CD14-positive monocyte (primary cell): Measurements from ENCODE around the gene CLEC1A. TPM values are rescaled to one million over a fixed set of nuclear protein-coding genes. Genes with fewer than 3 reads are reported as not detected.

Experiments
- DNase-seq, 3 donors: peaks; one replicate each; pipeline ENCODE4 v3.0.0-alpha.2; 2011 to 2022
- H2AFZ ChIP-seq: 2 replicates; pipeline ENCODE4 v1.6.0; 2012; ENCODE audit warnings: mild to moderate bottlenecking, low read depth, low read length, inconsistent platforms; ENCODE audit not compliant: insufficient read depth, poor library complexity, severe bottlenecking
- H3K27ac ChIP-seq, 2 donors: 1 replicate in 1 of 2; 2 replicates in 1 of 2; pipeline ENCODE4 v1.5.1; 2012 to 2013; ENCODE audit warnings: low read length in 2 of 2, control low read depth in 1 of 2, inconsistent platforms in 1 of 2, low read depth in 1 of 2, mild to moderate bottlenecking in 1 of 2
- H3K27me3 ChIP-seq, 2 donors: one replicate each; pipeline versions ENCODE4 v1.6.0 to v1.6.1; 2011 to 2013; ENCODE audit warnings: low read length in 2 of 2; ENCODE audit not compliant: control insufficient read depth in 2 of 2, insufficient read depth in 2 of 2
- H3K36me3 ChIP-seq, 2 donors: replicated peaks in 1 of 2; 1 replicate in 1 of 2; 2 replicates in 1 of 2; pipeline versions ENCODE4 v1.5.1 to v1.6.1; 2012 to 2013; ENCODE audit warnings: low read length in 2 of 2, control low read depth in 1 of 2, inconsistent platforms in 1 of 2, mild to moderate bottlenecking in 1 of 2; ENCODE audit not compliant: insufficient read depth in 2 of 2, control insufficient read depth in 1 of 2
- H3K4me1 ChIP-seq, 2 donors: 1 replicate in 1 of 2; 2 replicates in 1 of 2; pipeline versions ENCODE4 v1.5.1 to v1.6.1; 2012 to 2013; ENCODE audit warnings: low read length in 2 of 2, control low read depth in 1 of 2, inconsistent platforms in 1 of 2, mild to moderate bottlenecking in 1 of 2, moderate library complexity in 1 of 2; ENCODE audit not compliant: insufficient read depth in 2 of 2, control insufficient read depth in 1 of 2
- H3K4me2 ChIP-seq: replicated peaks from 2 replicates; pipeline ENCODE3; 2012; ENCODE audit warnings: low read length, moderate library complexity, mild to moderate bottlenecking; ENCODE audit not compliant: poor library complexity, severe bottlenecking; ENCODE audit errors: extremely low read depth
- H3K4me3 ChIP-seq, 3 experiments: fragments of 200-600 bp in 1 of 3; sonication (generic) in 1 of 3; replicated peaks in 1 of 3; 1 replicate in 2 of 3; 2 replicates in 1 of 3; pipeline ENCODE4 v1.5.1; 2011 to 2013; ENCODE audit warnings: low read length in 3 of 3, mild to moderate bottlenecking in 3 of 3, control low read depth in 2 of 3, low read depth in 2 of 3, inconsistent platforms in 1 of 3, moderate library complexity in 1 of 3
- H3K79me2 ChIP-seq: 2 replicates; pipeline ENCODE4 v1.6.0; 2012; ENCODE audit warnings: mild to moderate bottlenecking, control low read depth, inconsistent platforms, low read length, moderate library complexity; ENCODE audit not compliant: insufficient read depth
- H3K9ac ChIP-seq: 2 replicates; pipeline ENCODE4 v1.6.0; 2017; ENCODE audit warnings: low read length, mild to moderate bottlenecking; ENCODE audit not compliant: insufficient read depth, poor library complexity, severe bottlenecking
- H3K9me3 ChIP-seq, 2 donors: replicated peaks in 1 of 2; 1 replicate in 1 of 2; 2 replicates in 1 of 2; pipeline versions ENCODE4 v1.5.1 to v1.6.1; 2012 to 2013; ENCODE audit warnings: low read length in 2 of 2, control low read depth in 1 of 2; ENCODE audit not compliant: control insufficient read depth in 1 of 2, insufficient read depth in 1 of 2
- H4K20me1 ChIP-seq: 2 replicates; pipeline ENCODE4 v1.6.0; 2012; ENCODE audit warnings: mild to moderate bottlenecking, low read length, control low read depth, moderate library complexity; ENCODE audit not compliant: insufficient read depth
- H3K27ac Mint-ChIP-seq, 7 donors: one replicate each; pipeline ENCODE4 v1.8.0; 2020; ENCODE audit warnings: mild to moderate bottlenecking in 7 of 7, mixed read lengths in 7 of 7, moderate library complexity in 6 of 7, inconsistent platforms in 2 of 7
- H3K27me3 Mint-ChIP-seq, 3 donors: one replicate each; pipeline ENCODE4 v1.8.0; 2021 to 2022; ENCODE audit warnings: low read depth in 3 of 3, mild to moderate bottlenecking in 3 of 3, mixed read lengths in 3 of 3, moderate library complexity in 3 of 3, inconsistent platforms in 1 of 3
- H3K36me3 Mint-ChIP-seq, 2 donors: one replicate each; pipeline ENCODE4 v1.8.0; 2020; ENCODE audit warnings: mixed read lengths in 2 of 2, inconsistent platforms in 1 of 2, mild to moderate bottlenecking in 1 of 2
- H3K4me1 Mint-ChIP-seq: one replicate; pipeline ENCODE4 v1.8.0; 2020; ENCODE audit warnings: mild to moderate bottlenecking, mixed read lengths
- H3K4me3 Mint-ChIP-seq, 2 donors: one replicate each; pipeline ENCODE4 v1.8.0; 2020; ENCODE audit warnings: mild to moderate bottlenecking in 2 of 2, mixed read lengths in 2 of 2, moderate library complexity in 1 of 2
- H3K9me3 Mint-ChIP-seq, 7 donors: one replicate each; pipeline ENCODE4 v1.8.0; 2020 to 2022; ENCODE audit warnings: mixed read lengths in 7 of 7, mild to moderate bottlenecking in 6 of 7, moderate library complexity in 6 of 7, inconsistent platforms in 2 of 7
- WGBS: methylation state at CpG from one replicate; pipeline ENCODE4 v1.1.5; 2013; ENCODE audit warnings: missing lambda C conversion rate; ENCODE audit not compliant: insufficient coverage; 5-methylcytosine and 5-hydroxymethylcytosine counted together
- intact Hi-C, 2 donors: fragments of 100-400 bp; cut with micrococcal nuclease; formaldehyde crosslinking; loops; one replicate each; pipeline versions ENCODE4 v1.15.0 to v1.15.1; 2023
- polyA plus RNA-seq, 3 donors: library from polyadenylated mRNA; depleted of rRNA in 1 of 3; unstranded in 2 of 3; stranded (reverse) in 1 of 3; fragments of 300-500 nt in 2 of 3; fragments of >200 nt in 1 of 3; fragmentation: Illumina TruSeq in 2 of 3; gene quantifications; 1 replicate in 2 of 3; 2 replicates in 1 of 3; pipeline ENCODE4 v1.2.3, GENCODE V29; 2012 to 2021
- TF ChIP-seq, protein P1 (sequence below): fragments of 200-600 bp; IDR thresholded peaks from one replicate; pipeline ENCODE4 v1.8.0; 2022; ENCODE audit warnings: antibody characterized with exemption, mild to moderate bottlenecking

Gene CLEC1A
- polyA plus RNA-seq, 3 donors, result 0.90 to 7.9 (median 1.1) TPM

DNA sequence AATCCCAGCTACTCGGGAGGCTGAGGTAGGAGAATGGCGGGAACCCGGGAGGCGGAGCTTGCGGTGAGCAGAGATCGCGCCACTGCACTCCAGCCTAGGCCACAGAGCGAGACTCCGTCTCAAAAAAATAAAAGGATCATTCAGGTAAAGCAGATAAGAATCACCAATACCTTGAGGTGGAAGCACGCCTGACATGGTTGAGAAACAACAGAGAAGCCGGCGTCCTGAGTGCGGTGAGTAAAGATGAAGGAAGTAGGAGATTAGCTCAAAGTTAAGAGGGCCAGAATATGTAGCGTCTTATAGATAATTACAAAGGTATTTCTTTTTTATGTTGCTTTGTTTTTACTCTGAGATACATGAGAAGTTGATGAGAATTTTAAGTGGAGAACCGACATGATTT lies 16.5 kb upstream of the CLEC1A start:
- peaks cover 49 to 64% of the 10 kb centered on the region in 2 donors for H3K36me3 ChIP-seq
- H3K36me3 Mint-ChIP-seq, result peaks cover 65 to 85% of the 10 kb centered on the region in 2 donors
- H3K79me2 ChIP-seq, result peaks cover 12% of the 10 kb centered on the region
- peaks cover 9 to 15% of the 10 kb centered on the region in 2 donors for H3K9me3 ChIP-seq
- H3K4me3 ChIP-seq, result no peak overlapping the region
- H3K4me1 ChIP-seq, result peaks cover 16 to 22% of the 10 kb centered on the region in 2 donors
- no peak overlapping the region for H3K4me3 Mint-ChIP-seq
- WGBS, result 92% methylated on average over 12 of the region's 15 CpGs
- H3K9me3 Mint-ChIP-seq, result peaks cover 14 to 21% (median 15%) of the 10 kb centered on the region in 7 donors
- H3K4me1 Mint-ChIP-seq, result peaks cover 26% of the 10 kb centered on the region
- no peak overlapping the region for H3K27ac ChIP-seq
- no peak overlapping the region for H3K4me2 ChIP-seq
- TF ChIP-seq, protein P1, sequence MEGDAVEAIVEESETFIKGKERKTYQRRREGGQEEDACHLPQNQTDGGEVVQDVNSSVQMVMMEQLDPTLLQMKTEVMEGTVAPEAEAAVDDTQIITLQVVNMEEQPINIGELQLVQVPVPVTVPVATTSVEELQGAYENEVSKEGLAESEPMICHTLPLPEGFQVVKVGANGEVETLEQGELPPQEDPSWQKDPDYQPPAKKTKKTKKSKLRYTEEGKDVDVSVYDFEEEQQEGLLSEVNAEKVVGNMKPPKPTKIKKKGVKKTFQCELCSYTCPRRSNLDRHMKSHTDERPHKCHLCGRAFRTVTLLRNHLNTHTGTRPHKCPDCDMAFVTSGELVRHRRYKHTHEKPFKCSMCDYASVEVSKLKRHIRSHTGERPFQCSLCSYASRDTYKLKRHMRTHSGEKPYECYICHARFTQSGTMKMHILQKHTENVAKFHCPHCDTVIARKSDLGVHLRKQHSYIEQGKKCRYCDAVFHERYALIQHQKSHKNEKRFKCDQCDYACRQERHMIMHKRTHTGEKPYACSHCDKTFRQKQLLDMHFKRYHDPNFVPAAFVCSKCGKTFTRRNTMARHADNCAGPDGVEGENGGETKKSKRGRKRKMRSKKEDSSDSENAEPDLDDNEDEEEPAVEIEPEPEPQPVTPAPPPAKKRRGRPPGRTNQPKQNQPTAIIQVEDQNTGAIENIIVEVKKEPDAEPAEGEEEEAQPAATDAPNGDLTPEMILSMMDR, result no peak
- DNase-seq, result no peak
- no peak overlapping the region for H2AFZ ChIP-seq
- intact Hi-C loops, result no loop called here
- H3K27me3 ChIP-seq, result no peaks in the 10 kb centered on the region
- H3K27me3 Mint-ChIP-seq, result peaks cover 0 to 4% (median 2%) of the 10 kb centered on the region in 3 donors
- H4K20me1 ChIP-seq, result no peaks in the 10 kb centered on the region
- no peak overlapping the region for H3K9ac ChIP-seq
- peak overlapping the region in 3 of 7 donors; percentile 6 to 40 (median 34) for H3K27ac Mint-ChIP-seq

DNA sequence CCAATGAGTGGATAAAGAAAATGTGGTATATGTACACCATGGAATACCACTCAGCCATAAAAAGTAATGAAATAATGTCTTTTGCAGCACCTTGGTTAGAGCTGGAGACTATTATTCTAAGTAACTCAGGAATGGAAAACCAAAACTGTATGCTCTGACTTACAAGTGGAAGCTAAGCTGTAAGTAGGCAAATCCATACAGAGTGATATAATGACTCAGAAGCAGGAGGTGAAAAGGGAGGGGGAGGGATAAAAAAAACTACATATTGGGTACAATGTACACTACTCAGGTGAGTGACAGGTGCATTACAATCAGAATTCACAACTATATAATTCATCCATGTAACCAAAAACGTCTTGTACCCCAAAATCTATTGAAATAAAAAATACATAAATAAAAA lies 15.1 kb upstream of the CLEC1A start:
- Histone ChIP-seq H3K27ac (no peak overlapping the region), H2AFZ (no peak overlapping the region), H3K4me3 (no peak overlapping the region), H3K9me3 (peaks cover 9 to 15% of the 10 kb centered on the region in 2 donors), H3K27me3 (no peaks in the 10 kb centered on the region), H3K4me1 (peaks cover 5 to 8% of the 10 kb centered on the region in 2 donors), H3K36me3 (peaks cover 40 to 50% of the 10 kb centered on the region in 2 donors), H3K9ac (no peak overlapping the region), H4K20me1 (no peaks in the 10 kb centered on the region), H3K79me2 (no peaks in the 10 kb centered on the region), H3K4me2 (no peak overlapping the region)
- Mint-ChIP-seq H3K27me3 (peaks cover 0 to 4% (median 0%) of the 10 kb centered on the region in 3 donors), H3K4me3 (no peak overlapping the region), H3K27ac (no peak overlapping the region), H3K4me1 (peaks cover 12% of the 10 kb centered on the region), H3K9me3 (peaks cover 12 to 21% (median 15%) of the 10 kb centered on the region in 7 donors), H3K36me3 (peaks cover 59 to 77% of the 10 kb centered on the region in 2 donors)
- intact Hi-C loops, result no loop called here
- TF ChIP-seq, protein P1, result no peak
- WGBS, result no CpG with 5 or more reads among the region's 1 CpG
- no peak for DNase-seq
